HepG2 (cell line): ENCODE results near the gene SLC35F6. TPM values are rescaled to one million over a fixed set of nuclear protein-coding genes. Genes with fewer than 3 reads are reported as not detected.

Experiments
- ATM ChIP-seq: fragments of 450-650 bp; IDR thresholded peaks from 2 replicates; pipeline ENCODE4 v1.7.1; 2017; ENCODE audit warnings: mild to moderate bottlenecking, borderline replicate concordance
- CBX5 ChIP-seq: sonication (generic); formaldehyde crosslinking; IDR thresholded peaks from 2 replicates; pipeline ENCODE4 v1.4.0; 2020; ENCODE audit warnings: missing genetic modification reagents, borderline replicate concordance
- CENPT ChIP-seq: sonication (generic); formaldehyde crosslinking; IDR thresholded peaks from 2 replicates; pipeline ENCODE4 v1.8.0; 2022; ENCODE audit warnings: low read depth, mild to moderate bottlenecking, moderate library complexity, missing genetic modification reagents
- HOXD1 ChIP-seq: sonication (generic); formaldehyde crosslinking; IDR thresholded peaks from 2 replicates; pipeline ENCODE4 v1.5.0; 2020; ENCODE audit warnings: missing genetic modification reagents
- KLF16 ChIP-seq, 2 experiments: sonication (generic) in 1 of 2; formaldehyde crosslinking in 1 of 2; IDR thresholded peaks; 2 replicates each; pipeline versions ENCODE4 v1.6.1 to v1.8.0; 2016 to 2023; ENCODE audit warnings: missing genetic modification reagents in 2 of 2, missing compliant biosample characterization in 1 of 2
- MBD4 ChIP-seq: IDR thresholded peaks from 2 replicates; pipeline ENCODE4 v1.6.1; 2012; ENCODE audit warnings: low read length, inconsistent platforms, borderline replicate concordance
- RELA ChIP-seq: sonication (generic); formaldehyde crosslinking; IDR thresholded peaks from 2 replicates; pipeline ENCODE4 v1.4.0; 2020; ENCODE audit warnings: missing genetic modification reagents
- RNF2 ChIP-seq: fragments of 450-650 bp; conservative IDR thresholded peaks from 2 replicates; pipeline ENCODE4 v1.6.1; 2016; ENCODE audit warnings: low read depth
- SNAI1 ChIP-seq: sonication (generic); formaldehyde crosslinking; IDR thresholded peaks from 2 replicates; pipeline ENCODE4 v1.5.0; 2020; ENCODE audit warnings: mild to moderate bottlenecking, missing genetic modification reagents, borderline replicate concordance
- SRSF4 ChIP-seq: fragments of 200-400 bp; formaldehyde crosslinking; IDR thresholded peaks from one replicate; pipeline ENCODE4 v1.6.1; 2018; ENCODE audit warnings: mild to moderate bottlenecking, low read depth, low read length, moderate library complexity; ENCODE audit not compliant: poor library complexity, severe bottlenecking
- SSRP1 ChIP-seq: IDR thresholded peaks from 2 replicates; pipeline ENCODE4 v1.6.1; 2016; ENCODE audit warnings: control low read depth
- TEAD3 ChIP-seq: optimal IDR thresholded peaks from 2 replicates; pipeline ENCODE3; 2016; ENCODE audit warnings: borderline replicate concordance
- TP53 ChIP-seq: sonication (generic); formaldehyde crosslinking; conservative IDR thresholded peaks from 2 replicates; pipeline ENCODE4 v1.4.0; 2020; ENCODE audit warnings: missing genetic modification reagents
- ZC3H4 ChIP-seq: sonication (generic); formaldehyde crosslinking; IDR thresholded peaks from 2 replicates; pipeline ENCODE4 v1.4.0; 2020; ENCODE audit warnings: missing genetic modification reagents, borderline replicate concordance
- ZNF264 ChIP-seq: sonication (generic); formaldehyde crosslinking; IDR thresholded peaks from 2 replicates; pipeline ENCODE4 v1.4.0; 2020; ENCODE audit warnings: missing genetic modification reagents
- ZNF296 ChIP-seq: sonication (generic); formaldehyde crosslinking; conservative IDR thresholded peaks from 2 replicates; pipeline ENCODE4 v1.5.0; 2020; ENCODE audit warnings: mild to moderate bottlenecking, missing genetic modification reagents
- ZNF616 ChIP-seq: sonication (generic); formaldehyde crosslinking; IDR thresholded peaks from 2 replicates; pipeline ENCODE4 v1.5.0; 2020; ENCODE audit warnings: low read depth, mild to moderate bottlenecking, missing genetic modification reagents
- ZNF672 ChIP-seq: sonication (generic); formaldehyde crosslinking; IDR thresholded peaks from 2 replicates; pipeline ENCODE4 v1.8.1; 2022; ENCODE audit warnings: missing genetic modification reagents
- ZNF768 ChIP-seq: sonication (generic); formaldehyde crosslinking; IDR thresholded peaks from 2 replicates; pipeline ENCODE4 v1.4.0; 2020; ENCODE audit warnings: missing genetic modification reagents
- ZNF790 ChIP-seq: sonication (generic); formaldehyde crosslinking; IDR thresholded peaks from 2 replicates; pipeline ENCODE4 v1.8.0; 2022; ENCODE audit warnings: missing genetic modification reagents, mild to moderate bottlenecking, borderline replicate concordance
- ZSCAN29 ChIP-seq: sonication (generic); formaldehyde crosslinking; conservative IDR thresholded peaks from 2 replicates; pipeline ENCODE4 v1.4.0; 2020; ENCODE audit warnings: mild to moderate bottlenecking, missing genetic modification reagents
- polyA plus RNA-seq, 8 experiments: library from polyadenylated mRNA; depleted of rRNA in 3 of 8; stranded (reverse) in 7 of 8; unstranded in 1 of 8; fragments of >200 nt; fragmentation: Illumina TruSeq in 4 of 8; extraction: Trizol in 4 of 8; gene quantifications; 2 replicates each; pipeline versions ENCODE4 v1.2.1 to v1.2.3, GENCODE V29; 2011 to 2016; ENCODE audit warnings: low read depth in 4 of 8, missing spikeins in 1 of 8, mixed read lengths in 1 of 8; ENCODE audit not compliant: insufficient read depth in 1 of 8
- total RNA-seq, 5 experiments: library from RNA; depleted of rRNA; stranded (reverse); fragments of >200 nt; fragmentation: Illumina TruSeq; extraction: Trizol; gene quantifications; 2 replicates each; pipeline ENCODE4 v1.2.3, GENCODE V29; 2016; ENCODE audit warnings: low read depth in 1 of 5
- TF ChIP-seq, protein P1 (sequence below): sonication (generic); formaldehyde crosslinking; IDR thresholded peaks from 2 replicates; pipeline ENCODE4 v1.4.0; 2020; ENCODE audit warnings: mild to moderate bottlenecking, low read depth, missing genetic modification reagents
- TF ChIP-seq, protein P2 (sequence below): sonication (generic); formaldehyde crosslinking; IDR thresholded peaks from 2 replicates; pipeline ENCODE4 v1.4.0; 2020; ENCODE audit warnings: missing genetic modification reagents
- TF ChIP-seq, protein P3 (sequence below): IDR thresholded peaks from 2 replicates; pipeline ENCODE4 v1.6.1; 2016; ENCODE audit warnings: missing genetic modification reagents, missing compliant biosample characterization
- TF ChIP-seq, protein P4 (sequence below): IDR thresholded peaks from 2 replicates; pipeline ENCODE4 v1.6.1; 2012; ENCODE audit warnings: inconsistent platforms
- TF ChIP-seq, protein P5 (sequence below): sonication (generic); formaldehyde crosslinking; IDR thresholded peaks from 2 replicates; pipeline ENCODE4 v1.5.0; 2020; ENCODE audit warnings: mild to moderate bottlenecking, missing genetic modification reagents

Gene SLC35F6
- total and polyA plus RNA-seq, 2 of the 13 experiments (the other 11 are each of a cell fraction or from before 2014, with no cell fraction given): 15.2 to 21.2 TPM

DNA sequence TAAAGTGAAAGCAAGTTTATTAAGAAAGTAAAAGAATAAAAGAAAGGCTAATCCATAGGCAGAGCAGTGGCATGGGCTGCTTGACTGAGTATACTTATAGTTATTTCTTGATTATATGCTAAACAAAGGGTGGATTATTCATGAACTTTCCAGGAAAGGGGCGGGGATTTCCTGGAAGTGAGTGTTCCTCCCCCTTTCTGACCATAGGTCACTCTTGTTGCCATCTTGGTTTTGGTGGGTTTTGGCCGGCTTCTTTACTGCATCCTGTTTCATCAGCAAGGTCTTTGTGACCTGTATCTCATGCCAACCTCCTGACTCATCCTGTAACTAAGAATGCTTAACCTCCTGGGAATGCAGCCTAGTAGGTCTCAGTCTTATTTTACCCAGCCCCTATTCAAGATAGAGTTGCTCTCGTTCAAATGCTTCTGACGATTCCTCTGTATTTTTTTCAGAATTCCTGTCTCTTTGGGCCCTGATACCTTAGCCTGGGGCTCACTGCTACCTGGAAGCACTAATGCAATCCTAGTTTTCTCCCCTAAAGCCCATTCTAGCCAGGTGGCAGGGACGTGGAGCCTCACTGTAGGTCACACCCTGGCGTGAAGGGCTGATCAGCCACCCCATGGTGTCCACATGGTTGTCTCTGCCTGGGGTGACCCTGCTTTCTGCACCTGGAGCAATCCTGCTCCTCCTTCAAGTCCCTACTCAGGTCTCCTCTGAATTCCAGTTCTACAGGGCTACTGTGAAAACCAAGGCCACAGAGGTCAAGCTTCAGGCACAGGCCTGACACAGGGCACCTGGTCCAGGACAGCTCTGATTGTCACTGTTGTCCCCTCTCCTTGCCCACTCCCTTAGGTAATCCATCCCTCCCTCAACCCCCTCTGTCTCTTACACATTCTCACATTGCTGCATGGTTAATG, 6.0 kb upstream of the SLC35F6 start (continued):
- TF ChIP-seq, protein P1, sequence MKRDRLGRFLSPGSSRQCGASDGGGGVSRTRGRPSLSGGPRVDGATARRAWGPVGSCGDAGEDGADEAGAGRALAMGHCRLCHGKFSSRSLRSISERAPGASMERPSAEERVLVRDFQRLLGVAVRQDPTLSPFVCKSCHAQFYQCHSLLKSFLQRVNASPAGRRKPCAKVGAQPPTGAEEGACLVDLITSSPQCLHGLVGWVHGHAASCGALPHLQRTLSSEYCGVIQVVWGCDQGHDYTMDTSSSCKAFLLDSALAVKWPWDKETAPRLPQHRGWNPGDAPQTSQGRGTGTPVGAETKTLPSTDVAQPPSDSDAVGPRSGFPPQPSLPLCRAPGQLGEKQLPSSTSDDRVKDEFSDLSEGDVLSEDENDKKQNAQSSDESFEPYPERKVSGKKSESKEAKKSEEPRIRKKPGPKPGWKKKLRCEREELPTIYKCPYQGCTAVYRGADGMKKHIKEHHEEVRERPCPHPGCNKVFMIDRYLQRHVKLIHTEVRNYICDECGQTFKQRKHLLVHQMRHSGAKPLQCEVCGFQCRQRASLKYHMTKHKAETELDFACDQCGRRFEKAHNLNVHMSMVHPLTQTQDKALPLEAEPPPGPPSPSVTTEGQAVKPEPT (CRISPR knock-in tag): no peak
- TF ChIP-seq ZC3H4 (no peak), ZNF264 (CRISPR knock-in tag) (no peak), ATM (no peak), ZNF790 (CRISPR knock-in tag) (no peak), RNF2 (peak; percentile 26; the same call in 1 of the 2 replicates), SNAI1 (CRISPR knock-in tag) (no peak), SSRP1 (peak; percentile 28; the same call in 1 of the 2 replicates), ZNF296 (CRISPR knock-in tag) (no peak), TEAD3 (CRISPR knock-in tag) (peak; percentile 97), ZNF672 (no peak), MBD4 (no peak), HOXD1 (no peak), ZNF768 (no peak), TP53 (CRISPR knock-in tag) (no peak), ZNF616 (no peak), ZSCAN29 (CRISPR knock-in tag) (no peak), KLF16 (CRISPR knock-in tag; IDR thresholded peaks at IDR 0.05) (peak in 1 of 2 experiments; percentile 84; a peak in 1 of 4 replicates), SRSF4 (no peak), CBX5 (CRISPR knock-in tag) (peak; percentile 54; the same call in 1 of the 2 replicates), RELA (CRISPR knock-in tag) (no peak), CENPT (CRISPR knock-in tag) (no peak)
- TF ChIP-seq, protein P2, sequence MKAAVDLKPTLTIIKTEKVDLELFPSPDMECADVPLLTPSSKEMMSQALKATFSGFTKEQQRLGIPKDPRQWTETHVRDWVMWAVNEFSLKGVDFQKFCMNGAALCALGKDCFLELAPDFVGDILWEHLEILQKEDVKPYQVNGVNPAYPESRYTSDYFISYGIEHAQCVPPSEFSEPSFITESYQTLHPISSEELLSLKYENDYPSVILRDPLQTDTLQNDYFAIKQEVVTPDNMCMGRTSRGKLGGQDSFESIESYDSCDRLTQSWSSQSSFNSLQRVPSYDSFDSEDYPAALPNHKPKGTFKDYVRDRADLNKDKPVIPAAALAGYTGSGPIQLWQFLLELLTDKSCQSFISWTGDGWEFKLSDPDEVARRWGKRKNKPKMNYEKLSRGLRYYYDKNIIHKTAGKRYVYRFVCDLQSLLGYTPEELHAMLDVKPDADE (CRISPR knock-in tag): no peak
- TF ChIP-seq, protein P3, sequence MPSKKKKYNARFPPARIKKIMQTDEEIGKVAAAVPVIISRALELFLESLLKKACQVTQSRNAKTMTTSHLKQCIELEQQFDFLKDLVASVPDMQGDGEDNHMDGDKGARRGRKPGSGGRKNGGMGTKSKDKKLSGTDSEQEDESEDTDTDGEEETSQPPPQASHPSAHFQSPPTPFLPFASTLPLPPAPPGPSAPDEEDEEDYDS (CRISPR knock-in tag): peak; percentile 31; the same call in 1 of the 2 replicates
- TF ChIP-seq, protein P4, sequence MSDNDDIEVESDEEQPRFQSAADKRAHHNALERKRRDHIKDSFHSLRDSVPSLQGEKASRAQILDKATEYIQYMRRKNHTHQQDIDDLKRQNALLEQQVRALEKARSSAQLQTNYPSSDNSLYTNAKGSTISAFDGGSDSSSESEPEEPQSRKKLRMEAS: no peak
- TF ChIP-seq, protein P5, sequence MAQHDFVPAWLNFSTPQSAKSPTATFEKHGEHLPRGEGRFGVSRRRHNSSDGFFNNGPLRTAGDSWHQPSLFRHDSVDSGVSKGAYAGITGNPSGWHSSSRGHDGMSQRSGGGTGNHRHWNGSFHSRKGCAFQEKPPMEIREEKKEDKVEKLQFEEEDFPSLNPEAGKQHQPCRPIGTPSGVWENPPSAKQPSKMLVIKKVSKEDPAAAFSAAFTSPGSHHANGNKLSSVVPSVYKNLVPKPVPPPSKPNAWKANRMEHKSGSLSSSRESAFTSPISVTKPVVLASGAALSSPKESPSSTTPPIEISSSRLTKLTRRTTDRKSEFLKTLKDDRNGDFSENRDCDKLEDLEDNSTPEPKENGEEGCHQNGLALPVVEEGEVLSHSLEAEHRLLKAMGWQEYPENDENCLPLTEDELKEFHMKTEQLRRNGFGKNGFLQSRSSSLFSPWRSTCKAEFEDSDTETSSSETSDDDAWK: no peak
